ENCODE data around the gene CAMKK1.
A peak's percentile ranks its signal among the peaks of the same experiment; 100 is the strongest.

CAMKK1 gene

GRCh38 chr17:3919123-3919624 lies 26.3 kb upstream of the CAMKK1 start:
- TF ChIP-seq PPARA (CRISPR knock-in tag; IDR thresholded peaks at IDR 0.05; ENCODE audit: borderline replicate concordance) (no peak), ZNF565 (CRISPR knock-in tag; conservative IDR thresholded peaks at IDR 0.05; ENCODE audit: low read depth) (no peak), BACH2 (CRISPR knock-in tag; IDR thresholded peaks at IDR 0.05; ENCODE audit: borderline replicate concordance) (no peak), ZNF8 (CRISPR knock-in tag; IDR thresholded peaks at IDR 0.05) (no peak)
- no peak for ATAC-seq

- ATAC-seq = no peak
- TF ChIP-seq POU6F1 (CRISPR knock-in tag; IDR thresholded peaks at IDR 0.05; ENCODE audit: borderline replicate concordance, low read depth) = no peak
- no peak for TF ChIP-seq GLIS3 (CRISPR knock-in tag; IDR thresholded peaks at IDR 0.05)
- TF ChIP-seq ZNF8 (CRISPR knock-in tag; IDR thresholded peaks at IDR 0.05) = no peak
- no peak for TF ChIP-seq CSDC2 (CRISPR knock-in tag; IDR thresholded peaks at IDR 0.05)
- no peak for TF ChIP-seq TOX (CRISPR knock-in tag; IDR thresholded peaks at IDR 0.05; ENCODE audit: borderline replicate concordance)
- TF ChIP-seq TSHZ2 (CRISPR knock-in tag; IDR thresholded peaks at IDR 0.05) = no peak
- TF ChIP-seq ESRRG (CRISPR knock-in tag; IDR thresholded peaks at IDR 0.05) = no peak
- no peak for TF ChIP-seq ZFP3 (CRISPR knock-in tag; IDR thresholded peaks at IDR 0.05)
- TF ChIP-seq ZNF70 (CRISPR knock-in tag; IDR thresholded peaks at IDR 0.05) = no peak
- TF ChIP-seq CSRNP3 (CRISPR knock-in tag; IDR thresholded peaks at IDR 0.05) = no peak
- TF ChIP-seq OSR1 (CRISPR knock-in tag; IDR thresholded peaks at IDR 0.05) = no peak
- TF ChIP-seq RARB (CRISPR knock-in tag; IDR thresholded peaks at IDR 0.05) = no peak
Observed at GRCh38 chr17:3918372-3919122, 25.7 kb upstream of the CAMKK1 start.

- TF ChIP-seq OSR1 (CRISPR knock-in tag; IDR thresholded peaks at IDR 0.05) = no peak
- peak; percentile 83; the same call in 1 of the 2 replicates for TF ChIP-seq PATZ1 (CRISPR knock-in tag; IDR thresholded peaks at IDR 0.05; ENCODE audit: borderline replicate concordance)
- TF ChIP-seq ISL1 (CRISPR knock-in tag; IDR thresholded peaks at IDR 0.05) = 0 out of 2 replicates have a peak, but pooled peaks have one; percentile 13
- no peak for TF ChIP-seq ZNF565 (CRISPR knock-in tag; conservative IDR thresholded peaks at IDR 0.05; ENCODE audit: low read depth)
- no peak for TF ChIP-seq ZFP3 (CRISPR knock-in tag; IDR thresholded peaks at IDR 0.05)
- no peak for ATAC-seq
Observed at GRCh38 chr17:3917391-3917931, 24.6 kb upstream of the CAMKK1 start.

GRCh38 chr17:3916825-3917224 lies 24.0 kb upstream of the CAMKK1 start:
- ATAC-seq = no peak
- TF ChIP-seq TOX (CRISPR knock-in tag; IDR thresholded peaks at IDR 0.05; ENCODE audit: borderline replicate concordance) (no peak), OSR1 (CRISPR knock-in tag; IDR thresholded peaks at IDR 0.05) (no peak), BACH2 (CRISPR knock-in tag; IDR thresholded peaks at IDR 0.05; ENCODE audit: borderline replicate concordance) (no peak), CSRNP3 (CRISPR knock-in tag; IDR thresholded peaks at IDR 0.05) (no peak), CSDC2 (CRISPR knock-in tag; IDR thresholded peaks at IDR 0.05) (no peak), ZFP3 (CRISPR knock-in tag; IDR thresholded peaks at IDR 0.05) (no peak), ZC3H10 (CRISPR knock-in tag; IDR thresholded peaks at IDR 0.05) (no peak), ARNTL (CRISPR knock-in tag; IDR thresholded peaks at IDR 0.05; ENCODE audit: borderline replicate concordance, low read depth) (no peak), ZNF565 (CRISPR knock-in tag; conservative IDR thresholded peaks at IDR 0.05; ENCODE audit: low read depth) (no peak), ZNF70 (CRISPR knock-in tag; IDR thresholded peaks at IDR 0.05) (no peak)
